Liver (tissue), 9 donors: ENCODE data around the gene SLC6A2. TPM values are rescaled to one million over a fixed set of nuclear protein-coding genes. Genes with fewer than 3 reads are reported as not detected.

Experiments
- DNase-seq: peaks from one replicate; pipeline ENCODE4 v3.0.0-alpha.2; 2017; ENCODE audit warnings: low spot score
- H3K27ac ChIP-seq, 2 donors: one replicate each; pipeline ENCODE4 v1.7.0; 2013; ENCODE audit warnings: inconsistent platforms in 2 of 2, low read length in 2 of 2, control low read depth in 1 of 2, low read depth in 1 of 2, mild to moderate bottlenecking in 1 of 2
- H3K27me3 ChIP-seq, 4 donors: one replicate each; pipeline versions ENCODE4 v1.6.1 to v1.7.0; 2013; ENCODE audit warnings: low read length in 3 of 4, inconsistent platforms in 1 of 4, mild to moderate bottlenecking in 1 of 4, moderate library complexity in 1 of 4; ENCODE audit not compliant: control insufficient read depth in 4 of 4, insufficient read depth in 4 of 4
- H3K36me3 ChIP-seq, 4 donors: one replicate each; pipeline versions ENCODE4 v1.6.1 to v1.7.0; 2013; ENCODE audit warnings: low read length in 3 of 4, mild to moderate bottlenecking in 3 of 4, low read depth in 1 of 4, moderate library complexity in 1 of 4; ENCODE audit not compliant: control insufficient read depth in 4 of 4, insufficient read depth in 3 of 4
- H3K4me1 ChIP-seq, 4 donors: one replicate each; pipeline versions ENCODE4 v1.6.1 to v1.7.0; 2013; ENCODE audit warnings: low read length in 3 of 4, mild to moderate bottlenecking in 3 of 4, moderate library complexity in 1 of 4; ENCODE audit not compliant: control insufficient read depth in 4 of 4, insufficient read depth in 4 of 4
- H3K4me3 ChIP-seq, 3 donors: one replicate each; pipeline versions ENCODE4 v1.6.1 to v1.7.0; 2013; ENCODE audit warnings: low read length in 3 of 3, control low read depth in 1 of 3, low read depth in 1 of 3, mild to moderate bottlenecking in 1 of 3
- H3K9ac ChIP-seq, 2 donors: one replicate each; pipeline ENCODE4 v1.7.0; 2013; ENCODE audit warnings: low read length in 2 of 2, mild to moderate bottlenecking in 2 of 2, moderate library complexity in 2 of 2, control low read depth in 1 of 2, low read depth in 1 of 2
- H3K9me3 ChIP-seq, 4 donors: one replicate each; pipeline versions ENCODE4 v1.6.1 to v1.7.0; 2013; ENCODE audit warnings: low read length in 3 of 4; ENCODE audit not compliant: control insufficient read depth in 4 of 4
- FOXA1 ChIP-seq: IDR thresholded peaks from 2 replicates; pipeline ENCODE4 v1.6.1; 2016; ENCODE audit warnings: antibody characterized with exemption
- FOXA2 ChIP-seq: IDR thresholded peaks from 2 replicates; pipeline ENCODE4 v1.6.1; 2016; ENCODE audit warnings: antibody characterized with exemption
- GABPA ChIP-seq, 2 donors: IDR thresholded peaks in 1 of 2; conservative IDR thresholded peaks in 1 of 2; 2 replicates each; pipeline ENCODE4 v1.6.1; 2016; ENCODE audit warnings: antibody characterized with exemption in 2 of 2, mild to moderate bottlenecking in 1 of 2, moderate library complexity in 1 of 2
- HNF4A ChIP-seq, 2 donors: conservative IDR thresholded peaks; 2 replicates each; pipeline ENCODE4 v1.6.1; 2016; ENCODE audit warnings: antibody characterized with exemption in 2 of 2, mild to moderate bottlenecking in 2 of 2
- JUND ChIP-seq, 2 donors: IDR thresholded peaks; 2 replicates each; pipeline ENCODE4 v1.6.1; 2016; ENCODE audit warnings: antibody characterized with exemption in 2 of 2
- MAX ChIP-seq: IDR thresholded peaks from 2 replicates; pipeline ENCODE4 v1.6.1; 2016; ENCODE audit warnings: antibody characterized with exemption
- NR2F2 ChIP-seq: IDR thresholded peaks from 2 replicates; pipeline ENCODE4 v1.6.1; 2016; ENCODE audit warnings: antibody characterized with exemption
- RAD21 ChIP-seq, 2 donors: IDR thresholded peaks; 2 replicates each; pipeline ENCODE4 v1.6.1; 2016; ENCODE audit warnings: antibody characterized with exemption in 2 of 2, mild to moderate bottlenecking in 2 of 2
- REST ChIP-seq: IDR thresholded peaks from 2 replicates; pipeline ENCODE4 v1.6.1; 2016; ENCODE audit warnings: antibody characterized with exemption, mild to moderate bottlenecking
- RXRA ChIP-seq, 2 donors: IDR thresholded peaks; 2 replicates each; pipeline ENCODE4 v1.6.1; 2017 to 2018; ENCODE audit warnings: antibody characterized with exemption in 2 of 2, mild to moderate bottlenecking in 1 of 2
- TAF1 ChIP-seq: conservative IDR thresholded peaks from 2 replicates; pipeline ENCODE4 v1.6.1; 2016; ENCODE audit warnings: antibody characterized with exemption, mild to moderate bottlenecking
- YY1 ChIP-seq: IDR thresholded peaks from 2 replicates; pipeline ENCODE4 v1.6.1; 2016; ENCODE audit warnings: antibody characterized with exemption, mild to moderate bottlenecking
- WGBS: extraction: QIAGEN DNeasy Blood & Tissue Kit; methylation state at CpG from one replicate; pipeline ENCODE4 v1.1.7; 2013; 5-methylcytosine and 5-hydroxymethylcytosine counted together
- polyA plus RNA-seq, 2 donors: library from polyadenylated mRNA; stranded (reverse) in 1 of 2; unstranded in 1 of 2; fragments of 200-250 nt in 1 of 2; fragments of >200 nt in 1 of 2; fragmentation: Nextera tagmentation in 1 of 2; extraction: Ambion mirVana in 1 of 2; gene quantifications; one replicate each; pipeline versions ENCODE4 v1.2.1 to v1.2.3, GENCODE V29; 2013 to 2015
- total RNA-seq, 2 donors: library from RNA; depleted of rRNA; stranded (reverse); fragments of >200 nt; gene quantifications; one replicate each; pipeline ENCODE4 v1.2.3, GENCODE V29; 2014
- TF ChIP-seq, protein P1 (sequence below): IDR thresholded peaks from 2 replicates; pipeline ENCODE4 v1.6.1; 2016; ENCODE audit warnings: antibody characterized with exemption
- TF ChIP-seq, protein P2 (sequence below): fragments of 150-350 bp; IDR thresholded peaks from 2 replicates; pipeline ENCODE4 v1.5.1; 2017; ENCODE audit warnings: improper control_type of control experiment, low read depth, low read length; ENCODE audit not compliant: missing input control
- TF ChIP-seq, protein P3 (sequence below): IDR thresholded peaks from 2 replicates; pipeline ENCODE4 v1.6.1; 2016; ENCODE audit warnings: antibody characterized with exemption
- donor health status: healthy.
- donor health status: healthy.
- donor health status: healthy.
- donor health status: healthy.
- donor health status: healthy.

Gene SLC6A2
- total and polyA plus RNA-seq, 4 donors, result under 0.01 to 0.10 (median 0.07) TPM; not detected in 1

DNA sequence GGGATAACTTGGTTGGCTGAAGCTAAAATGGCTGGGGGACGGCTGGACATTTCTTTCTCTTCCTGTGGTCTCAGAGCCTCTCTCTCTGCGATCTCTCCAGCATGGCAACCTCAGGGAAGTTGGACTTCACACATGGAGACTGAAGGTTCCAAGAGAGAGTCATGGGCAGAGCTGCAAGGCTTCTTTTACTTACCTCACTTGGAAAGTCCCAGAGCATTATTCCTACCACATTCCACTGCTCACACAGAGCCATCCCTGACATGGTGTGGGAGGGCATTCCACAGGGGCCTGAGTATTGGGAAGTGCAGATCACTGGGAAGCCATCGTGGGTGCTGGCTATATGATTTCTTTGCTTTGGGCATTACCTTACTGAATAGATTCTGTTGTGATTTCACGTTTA, 9.8 kb upstream of the SLC6A2 start:
- TF ChIP-seq, protein P1, sequence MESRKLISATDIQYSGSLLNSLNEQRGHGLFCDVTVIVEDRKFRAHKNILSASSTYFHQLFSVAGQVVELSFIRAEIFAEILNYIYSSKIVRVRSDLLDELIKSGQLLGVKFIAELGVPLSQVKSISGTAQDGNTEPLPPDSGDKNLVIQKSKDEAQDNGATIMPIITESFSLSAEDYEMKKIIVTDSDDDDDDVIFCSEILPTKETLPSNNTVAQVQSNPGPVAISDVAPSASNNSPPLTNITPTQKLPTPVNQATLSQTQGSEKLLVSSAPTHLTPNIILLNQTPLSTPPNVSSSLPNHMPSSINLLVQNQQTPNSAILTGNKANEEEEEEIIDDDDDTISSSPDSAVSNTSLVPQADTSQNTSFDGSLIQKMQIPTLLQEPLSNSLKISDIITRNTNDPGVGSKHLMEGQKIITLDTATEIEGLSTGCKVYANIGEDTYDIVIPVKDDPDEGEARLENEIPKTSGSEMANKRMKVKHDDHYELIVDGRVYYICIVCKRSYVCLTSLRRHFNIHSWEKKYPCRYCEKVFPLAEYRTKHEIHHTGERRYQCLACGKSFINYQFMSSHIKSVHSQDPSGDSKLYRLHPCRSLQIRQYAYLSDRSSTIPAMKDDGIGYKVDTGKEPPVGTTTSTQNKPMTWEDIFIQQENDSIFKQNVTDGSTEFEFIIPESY, result no peak
- TF ChIP-seq, protein P2, sequence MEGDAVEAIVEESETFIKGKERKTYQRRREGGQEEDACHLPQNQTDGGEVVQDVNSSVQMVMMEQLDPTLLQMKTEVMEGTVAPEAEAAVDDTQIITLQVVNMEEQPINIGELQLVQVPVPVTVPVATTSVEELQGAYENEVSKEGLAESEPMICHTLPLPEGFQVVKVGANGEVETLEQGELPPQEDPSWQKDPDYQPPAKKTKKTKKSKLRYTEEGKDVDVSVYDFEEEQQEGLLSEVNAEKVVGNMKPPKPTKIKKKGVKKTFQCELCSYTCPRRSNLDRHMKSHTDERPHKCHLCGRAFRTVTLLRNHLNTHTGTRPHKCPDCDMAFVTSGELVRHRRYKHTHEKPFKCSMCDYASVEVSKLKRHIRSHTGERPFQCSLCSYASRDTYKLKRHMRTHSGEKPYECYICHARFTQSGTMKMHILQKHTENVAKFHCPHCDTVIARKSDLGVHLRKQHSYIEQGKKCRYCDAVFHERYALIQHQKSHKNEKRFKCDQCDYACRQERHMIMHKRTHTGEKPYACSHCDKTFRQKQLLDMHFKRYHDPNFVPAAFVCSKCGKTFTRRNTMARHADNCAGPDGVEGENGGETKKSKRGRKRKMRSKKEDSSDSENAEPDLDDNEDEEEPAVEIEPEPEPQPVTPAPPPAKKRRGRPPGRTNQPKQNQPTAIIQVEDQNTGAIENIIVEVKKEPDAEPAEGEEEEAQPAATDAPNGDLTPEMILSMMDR, result no peak
- TF ChIP-seq NR2F2, result no peak
- TF ChIP-seq JUND (IDR thresholded peaks at IDR 0.05), result no peak
- TF ChIP-seq HNF4A (conservative IDR thresholded peaks at IDR 0.05), result no peak
- TF ChIP-seq, protein P3, sequence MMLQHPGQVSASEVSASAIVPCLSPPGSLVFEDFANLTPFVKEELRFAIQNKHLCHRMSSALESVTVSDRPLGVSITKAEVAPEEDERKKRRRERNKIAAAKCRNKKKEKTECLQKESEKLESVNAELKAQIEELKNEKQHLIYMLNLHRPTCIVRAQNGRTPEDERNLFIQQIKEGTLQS, result no peak
- TF ChIP-seq REST, result no peak
- no peak for TF ChIP-seq MAX
- Histone ChIP-seq H3K36me3 (no peaks in the 10 kb centered on the region), H3K9ac (no peak overlapping the region), H3K27me3 (peaks cover 0 to 2% (median 0%) of the 10 kb centered on the region in 4 donors), H3K4me3 (no peak overlapping the region), H3K27ac (no peak overlapping the region), H3K4me1 (peaks cover 0 to 4% (median 0%) of the 10 kb centered on the region in 4 donors), H3K9me3 (no peaks in the 10 kb centered on the region)
- no peak for DNase-seq
- WGBS, result 81% methylated on average over 4 of the region's 4 CpGs

DNA sequence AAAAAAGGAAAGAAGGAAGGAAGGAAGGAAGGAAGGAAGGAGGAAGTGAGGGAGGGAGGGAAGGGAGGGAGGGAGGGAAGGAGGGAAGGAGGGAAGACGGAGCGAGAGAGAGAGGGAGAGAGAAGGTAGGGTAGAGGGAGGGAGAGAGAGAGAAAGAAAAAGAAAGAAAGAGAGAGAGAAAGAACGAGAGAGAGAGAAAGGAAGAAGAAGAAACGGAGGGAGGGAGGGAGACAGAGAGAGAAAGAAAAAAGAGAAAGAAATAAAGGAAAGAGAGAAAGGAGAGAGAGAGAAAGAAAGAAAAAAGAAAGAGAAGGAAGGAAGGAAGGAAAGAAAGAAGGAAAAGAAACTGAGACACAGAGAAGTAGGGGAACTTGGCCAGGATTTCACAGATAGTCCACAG, 8.4 kb upstream of the SLC6A2 start:
- Histone ChIP-seq H3K36me3 (no peaks in the 10 kb centered on the region), H3K4me1 (no peaks in the 10 kb centered on the region), H3K27ac (no peak overlapping the region), H3K9me3 (no peaks in the 10 kb centered on the region), H3K27me3 (peaks cover 0 to 7% (median 0%) of the 10 kb centered on the region in 4 donors), H3K4me3 (no peak overlapping the region), H3K9ac (no peak overlapping the region)
- WGBS, result 85% methylated on average over 4 of the region's 4 CpGs
- no peak for DNase-seq
- no peak for TF ChIP-seq RAD21 (IDR thresholded peaks at IDR 0.05)
- no peak for TF ChIP-seq FOXA2
- TF ChIP-seq NR2F2, result no peak
- no peak for TF ChIP-seq REST
- TF ChIP-seq, protein P2, result no peak
- no peak for TF ChIP-seq FOXA1
- TF ChIP-seq RXRA (IDR thresholded peaks at IDR 0.05), result no peak
- TF ChIP-seq, protein P1, result no peak
- TF ChIP-seq TAF1, result no peak
- no peak for TF ChIP-seq GABPA (IDR thresholded peaks at IDR 0.05 in 1 of 2, conservative IDR thresholded peaks at IDR 0.05 in 1 of 2)
- TF ChIP-seq YY1, result no peak
- no peak for TF ChIP-seq HNF4A (conservative IDR thresholded peaks at IDR 0.05)
- no peak for TF ChIP-seq JUND (IDR thresholded peaks at IDR 0.05)
